Measurements from ENCODE around the gene DCTN4.
A peak's percentile ranks its signal among the peaks of the same experiment; 100 is the strongest.
"Not testable (repeated sequence)": the region's sequence is repeated elsewhere in the genome, so short reads cannot be mapped to it uniquely, and the experiment has no call there.

The DCTN4 gene

GRCh38 chr5:150758531-150759333 lies at the start of gene DCTN4:
DCTN4 (minus strand) TSS chr5:150759017; CDS start chr5:150758993, 24 bp downstream.
- DNase-seq (ENCODE audit: low read depth): peak; percentile 100

- DNase-seq (ENCODE audit: low read depth): no peak
Observed at GRCh38 chr5:150804388-150804787, 45.6 kb upstream of the DCTN4 start.

- peak; percentile 82 for DNase-seq (ENCODE audit: low read depth)
Observed at GRCh38 chr5:150801117-150801927, 42.5 kb upstream of the DCTN4 start.

GRCh38 chr5:150797384-150797783 lies 38.6 kb upstream of the DCTN4 start:
- no peak for DNase-seq (ENCODE audit: low read depth)

GRCh38 chr5:150794927-150795326 lies 36.1 kb upstream of the DCTN4 start:
- no peak for DNase-seq (ENCODE audit: low read depth)

- not testable (repeated sequence) for DNase-seq (ENCODE audit: low read depth)
Observed at GRCh38 chr5:150793423-150793888, 34.6 kb upstream of the DCTN4 start.

GRCh38 chr5:150791536-150791935 lies 32.7 kb upstream of the DCTN4 start:
- DNase-seq (ENCODE audit: low read depth): no peak

- DNase-seq (ENCODE audit: low read depth): peak; percentile 100
Observed at GRCh38 chr5:150789943-150790611, 31.3 kb upstream of the DCTN4 start.

- DNase-seq (ENCODE audit: low read depth): no peak
Observed at GRCh38 chr5:150789450-150789849, 30.6 kb upstream of the DCTN4 start.

GRCh38 chr5:150788977-150789376 lies 30.2 kb upstream of the DCTN4 start:
- DNase-seq (ENCODE audit: low read depth): peak; percentile 64

- peak; percentile 35 for DNase-seq (ENCODE audit: low read depth)
Observed at GRCh38 chr5:150787656-150788055, 28.8 kb upstream of the DCTN4 start.

- no peak for DNase-seq (ENCODE audit: low read depth)
Observed at GRCh38 chr5:150786876-150787275, 28.1 kb upstream of the DCTN4 start.

GRCh38 chr5:150785950-150786349 lies 27.1 kb upstream of the DCTN4 start:
- DNase-seq (ENCODE audit: low read depth): no peak

GRCh38 chr5:150783422-150783928 lies 24.7 kb upstream of the DCTN4 start:
- peak; percentile 79 for DNase-seq (ENCODE audit: low read depth)

- no peak for DNase-seq (ENCODE audit: low read depth)
Observed at GRCh38 chr5:150782850-150783249, 24.0 kb upstream of the DCTN4 start.

- DNase-seq (ENCODE audit: low read depth): peak; percentile 99
Observed at GRCh38 chr5:150781706-150782614, 23.1 kb upstream of the DCTN4 start.

- peak; percentile 83 for DNase-seq (ENCODE audit: low read depth)
Observed at GRCh38 chr5:150780816-150781221, 22.0 kb upstream of the DCTN4 start.

GRCh38 chr5:150780187-150780692 lies 21.4 kb upstream of the DCTN4 start:
- peak; percentile 62 for DNase-seq (ENCODE audit: low read depth)

- peak; percentile 69 for DNase-seq (ENCODE audit: low read depth)
Observed at GRCh38 chr5:150779397-150780186, 20.8 kb upstream of the DCTN4 start.

Data from amniotic epithelial cell (primary cell).